MM.1S (cell line): Measurements from ENCODE around the gene SEC14L2.

ENCODE experiments used
- CTCF ChIP-seq: fragments of 300-600 bp; sonication (generic); IDR thresholded peaks from 2 replicates; pipeline ENCODE4 v1.5.1; 2016; ENCODE audit warnings: antibody characterized with exemption, low read length, mixed read lengths
- EZH2 ChIP-seq: fragments of 300-600 bp; sonication (generic); optimal IDR thresholded peaks from 2 replicates; pipeline ENCODE3; 2017; ENCODE audit warnings: low read depth, mild to moderate bottlenecking, antibody characterized with exemption, low read length, mixed read lengths
- EZH2phosphoT487 ChIP-seq: fragments of 300-600 bp; sonication (generic); IDR thresholded peaks from 2 replicates; pipeline ENCODE4 v1.6.1; 2018; ENCODE audit warnings: antibody characterized with exemption, low read length

GRCh38 chr22:30357650-30358215, 39.1 kb upstream of the SEC14L2 start:
- no peak for TF ChIP-seq EZH2
- TF ChIP-seq CTCF, result no peak
- no peak for TF ChIP-seq EZH2phosphoT487
